GM18520 (cell line): ENCODE measurements around the gene CFAP300.

ENCODE experiments used
- ATAC-seq: cut with Tn5 transposase; IDR thresholded peaks from one replicate; pipeline ENCODE4 v1.9.1; 2021; ENCODE audit not compliant: unreplicated experiment

CFAP300 gene

DNA sequence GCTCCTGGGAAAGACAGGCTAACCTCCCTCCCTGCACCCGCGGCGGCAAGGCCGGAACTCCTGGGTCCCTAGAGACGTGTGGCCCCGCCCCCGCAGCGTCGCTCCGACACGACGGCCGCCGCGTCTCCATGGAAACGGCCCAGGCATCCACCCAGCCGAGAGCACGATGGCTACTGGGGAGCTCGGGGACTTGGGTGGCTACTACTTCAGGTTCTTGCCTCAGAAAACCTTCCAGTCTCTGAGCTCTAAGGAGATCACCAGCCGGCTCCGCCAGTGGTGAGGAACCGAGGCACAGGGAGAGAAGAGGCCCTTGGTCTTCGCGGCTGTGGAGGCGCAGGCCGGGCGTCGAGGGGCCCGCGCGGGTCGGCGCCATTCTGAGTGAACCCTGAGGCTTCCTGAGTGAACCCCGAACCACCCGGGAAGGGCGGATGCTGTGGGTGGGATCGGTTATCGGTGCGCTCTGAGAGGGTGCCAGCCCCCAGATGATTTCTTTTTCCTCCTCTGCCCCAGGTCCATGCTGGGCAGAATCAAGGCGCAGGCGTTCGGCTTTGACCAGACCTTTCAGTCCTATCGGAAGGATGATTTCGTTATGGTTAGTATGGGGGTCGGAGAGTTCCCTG lies at the start of gene CFAP300:
CFAP300 (plus strand) TSS at position 133 of the 620 bp plus-strand sequence; CDS start at position 167, 34 bp downstream.
- ATAC-seq = no peak

DNA sequence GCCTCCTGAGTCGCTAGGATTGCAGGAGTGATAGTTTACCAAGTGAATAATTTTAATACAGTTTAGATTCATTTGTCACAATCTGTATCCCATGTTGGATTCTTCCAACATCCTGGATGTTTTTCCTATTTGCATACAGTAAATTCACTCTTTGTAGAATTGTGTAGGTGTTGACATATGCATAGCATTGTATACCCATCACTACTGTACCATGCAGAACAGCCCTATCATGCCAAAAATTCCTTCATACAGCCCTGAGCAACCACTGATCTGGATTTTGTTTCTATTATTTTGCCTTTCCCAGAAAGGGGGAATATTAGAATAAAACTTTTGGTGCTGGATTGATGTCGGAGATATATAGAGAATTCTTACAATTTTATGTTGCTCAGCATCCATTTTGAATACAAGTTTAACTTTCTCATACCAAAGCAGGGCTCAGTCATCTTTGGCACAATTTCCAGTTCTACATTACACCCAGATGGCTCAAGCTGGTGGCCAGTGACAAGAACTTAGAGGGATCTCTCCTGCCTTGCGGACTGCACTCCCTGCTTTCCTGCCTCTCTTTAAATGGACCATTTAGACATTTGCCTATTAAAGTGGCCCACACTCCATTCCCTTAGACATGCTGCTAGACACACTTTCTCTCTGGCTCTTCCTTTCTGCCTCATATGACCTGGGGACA lies 45.4 kb upstream of the CFAP300 start:
- ATAC-seq = no peak

DNA sequence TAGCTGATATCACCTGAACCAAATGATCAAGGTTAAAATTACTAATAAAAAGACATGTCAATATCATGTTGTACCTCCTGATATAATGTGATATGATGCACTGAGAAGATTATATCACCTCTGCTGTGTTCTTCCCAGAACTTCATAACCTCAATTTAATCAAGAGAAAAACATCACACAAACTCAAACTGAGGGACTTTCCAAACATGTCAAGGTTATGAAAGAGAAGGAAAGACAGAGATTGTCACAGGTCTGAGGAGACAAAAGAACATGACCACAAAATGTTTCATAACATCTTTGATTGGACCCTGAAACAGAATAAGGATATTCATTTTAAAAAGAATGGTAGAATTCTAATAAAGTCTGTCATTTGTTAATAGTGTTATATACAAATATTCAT lies 43.0 kb upstream of the CFAP300 start:
- no peak for ATAC-seq

DNA sequence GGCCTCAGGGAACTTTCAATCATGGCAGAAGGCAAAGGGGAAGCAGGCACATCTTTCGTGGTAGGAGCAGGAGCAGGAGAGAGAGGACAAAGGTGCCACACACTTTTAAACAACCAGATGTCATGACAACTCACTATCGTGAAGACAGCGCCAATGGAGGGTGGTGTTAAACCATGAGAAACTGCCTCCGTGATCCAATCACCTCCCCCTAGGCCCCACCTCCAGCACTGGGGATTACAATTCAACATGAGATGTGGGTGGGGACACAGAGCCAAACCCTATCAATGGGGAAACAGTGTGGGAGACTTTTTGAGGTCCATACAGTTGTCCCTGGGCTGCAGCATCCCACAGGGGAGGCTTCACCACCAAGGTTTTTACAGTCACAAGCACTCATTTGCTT lies 41.9 kb upstream of the CFAP300 start:
- ATAC-seq = no peak

DNA sequence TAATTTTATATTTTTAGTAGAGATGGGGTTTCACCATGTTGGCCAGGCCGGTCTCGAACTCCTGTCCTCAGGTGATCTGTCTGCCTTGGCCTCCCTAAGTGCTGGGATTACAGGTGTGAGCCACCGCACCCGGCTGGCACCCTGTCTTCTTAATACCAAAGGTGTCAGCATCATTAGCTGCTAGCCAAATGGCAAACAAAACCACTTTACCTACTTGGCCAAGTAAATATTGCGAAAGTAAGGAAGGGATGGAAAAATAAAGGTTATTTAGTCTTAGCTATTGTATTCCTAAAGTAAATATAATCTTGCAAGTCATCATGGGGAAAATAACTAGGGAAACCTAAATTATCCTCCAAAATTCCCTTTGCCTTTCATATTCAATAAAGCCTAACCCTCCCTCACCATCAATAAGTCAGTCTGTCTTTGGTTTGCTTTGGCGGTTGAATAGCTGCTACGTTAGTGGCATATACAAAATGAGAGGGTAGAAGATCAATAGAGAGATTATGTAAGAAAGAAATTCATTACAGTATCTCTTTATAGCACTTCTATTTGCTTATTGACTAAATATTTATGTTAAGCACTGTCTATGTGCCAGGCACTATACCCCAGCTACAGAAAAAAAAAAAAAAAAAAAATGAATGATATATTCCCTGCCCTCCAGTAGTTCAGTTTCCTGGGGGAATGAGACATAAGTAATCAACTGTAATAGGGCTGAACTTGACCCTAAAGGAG lies 40.2 kb upstream of the CFAP300 start:
- ATAC-seq = no peak

DNA sequence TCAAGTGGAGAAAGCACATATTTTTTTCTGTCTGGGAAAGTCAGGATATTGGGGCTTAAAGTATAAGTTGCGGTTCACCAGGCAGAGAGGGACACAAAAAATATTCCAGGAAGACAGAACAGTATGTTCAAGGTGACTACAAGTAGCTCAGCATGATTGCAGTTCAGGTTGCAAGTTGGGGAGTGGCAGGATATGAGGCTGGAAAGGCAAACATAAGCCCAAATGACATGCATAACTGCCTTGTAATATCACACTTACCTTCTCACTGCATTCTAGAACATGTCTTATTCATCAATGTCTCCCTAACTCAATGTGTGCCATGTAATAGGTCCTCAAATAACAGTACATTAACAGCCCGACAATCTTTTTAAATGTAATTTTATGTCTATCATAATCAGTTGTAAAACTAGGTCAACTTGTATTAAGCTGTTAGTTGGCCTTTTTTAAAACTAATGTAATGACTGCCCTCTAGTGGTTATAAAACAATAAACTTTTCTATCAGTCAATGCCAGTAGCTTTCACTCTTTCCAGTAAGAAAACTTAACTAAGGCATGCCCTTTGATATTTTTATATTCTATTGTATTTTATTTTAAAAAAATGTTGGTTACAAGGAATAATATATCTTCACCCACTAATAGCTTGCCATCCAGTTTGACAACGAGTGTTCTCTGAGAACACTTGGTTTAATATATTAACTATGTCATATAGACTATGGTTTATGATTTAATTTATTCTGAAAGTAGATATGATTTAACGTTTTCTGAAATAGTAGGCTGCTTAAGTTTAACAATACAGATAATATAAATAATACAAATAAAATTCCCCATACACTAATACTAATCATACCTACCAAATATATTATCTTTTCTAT lies 39.4 kb upstream of the CFAP300 start:
- peak; percentile 64 for ATAC-seq

DNA sequence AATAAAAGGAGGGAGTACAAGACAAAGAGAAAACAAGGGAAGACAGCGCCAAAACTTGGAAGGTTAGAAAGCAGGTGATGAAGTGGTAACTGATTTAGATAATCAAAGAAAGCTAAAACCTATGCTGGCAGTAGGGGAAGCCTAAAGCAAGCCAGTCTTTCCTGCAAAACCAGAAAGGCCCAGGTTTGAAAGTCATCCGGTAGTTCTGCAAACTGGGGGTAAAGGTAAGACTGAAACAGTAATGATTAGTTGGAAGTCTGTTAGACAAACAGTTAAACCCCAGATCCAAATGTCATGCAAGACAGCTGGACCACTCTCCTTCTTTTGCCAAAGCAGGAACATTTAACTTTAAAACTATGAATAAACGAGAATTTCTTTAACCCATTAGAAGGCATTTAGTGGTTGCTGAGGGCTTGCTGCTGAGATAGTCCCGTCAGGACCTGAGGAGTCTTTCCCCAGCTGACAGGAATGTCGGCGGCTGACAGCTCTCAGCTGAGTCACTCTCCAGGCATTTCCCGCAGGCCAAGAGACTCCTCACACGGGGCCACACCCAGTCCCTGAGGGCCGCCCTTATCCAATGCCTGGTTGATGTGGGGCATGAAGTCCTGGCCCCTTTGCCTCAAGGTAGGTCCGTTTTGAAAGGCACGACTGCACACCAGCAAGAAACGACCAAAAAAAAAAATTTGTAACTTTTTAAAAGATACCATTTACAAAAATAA lies 36.3 kb upstream of the CFAP300 start:
- no peak for ATAC-seq

DNA sequence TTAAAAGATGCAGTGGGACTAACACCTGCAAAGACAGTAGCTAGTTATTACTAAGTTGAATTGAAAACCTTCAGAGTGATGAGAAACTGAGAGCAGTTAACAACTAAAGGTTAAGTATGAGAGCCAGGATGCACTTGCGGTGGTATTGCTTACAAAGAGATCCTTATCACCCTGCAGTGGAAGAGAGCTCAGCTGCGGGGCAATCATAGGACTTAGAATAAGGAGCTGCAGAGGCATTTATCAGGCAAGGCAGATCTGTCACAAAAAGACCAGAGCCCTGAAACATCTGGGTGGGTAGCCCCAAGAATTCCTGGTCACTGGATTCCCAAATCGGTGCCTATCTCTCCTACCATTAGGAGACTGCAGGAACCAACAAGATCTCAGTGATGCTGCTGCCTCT lies 34.3 kb upstream of the CFAP300 start:
- ATAC-seq = no peak

DNA sequence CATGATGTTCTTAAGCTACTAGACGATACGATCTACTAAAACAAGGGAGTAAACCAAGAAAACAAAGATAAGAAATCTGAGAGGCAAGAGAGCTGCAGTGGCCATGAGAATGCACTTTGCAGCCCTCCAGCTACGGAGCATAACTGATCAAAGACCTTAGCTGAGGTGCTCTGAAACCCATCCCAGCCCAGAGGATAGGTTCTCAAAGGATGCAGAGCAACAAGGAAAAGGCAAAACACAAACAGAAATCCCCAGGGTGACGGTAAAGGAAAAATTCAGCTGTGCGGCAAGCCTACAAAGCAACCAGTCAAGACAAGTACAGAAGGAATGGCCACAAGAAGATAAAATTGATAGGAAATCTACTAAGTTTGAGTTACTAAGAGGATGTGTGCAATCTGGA lies 32.5 kb upstream of the CFAP300 start:
- no peak for ATAC-seq

DNA sequence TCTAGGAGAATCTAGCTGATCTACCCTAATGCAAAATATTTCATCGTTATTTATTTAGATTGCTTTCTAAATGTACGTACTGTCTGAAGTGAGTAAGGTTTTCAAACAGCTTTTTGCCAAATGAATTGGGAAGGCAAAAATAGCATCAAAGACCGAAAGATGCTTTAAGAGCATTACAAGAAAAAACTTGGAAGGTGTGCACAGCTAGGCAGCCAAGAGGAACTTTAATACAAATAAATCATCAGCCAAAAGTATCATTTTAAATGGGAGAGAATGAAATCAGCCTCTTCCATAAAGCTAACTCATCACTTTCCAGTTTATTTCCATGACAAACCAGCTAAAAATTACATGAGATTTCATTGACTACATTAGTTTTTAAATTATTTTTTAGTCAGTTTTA lies 30.2 kb upstream of the CFAP300 start:
- no peak for ATAC-seq

DNA sequence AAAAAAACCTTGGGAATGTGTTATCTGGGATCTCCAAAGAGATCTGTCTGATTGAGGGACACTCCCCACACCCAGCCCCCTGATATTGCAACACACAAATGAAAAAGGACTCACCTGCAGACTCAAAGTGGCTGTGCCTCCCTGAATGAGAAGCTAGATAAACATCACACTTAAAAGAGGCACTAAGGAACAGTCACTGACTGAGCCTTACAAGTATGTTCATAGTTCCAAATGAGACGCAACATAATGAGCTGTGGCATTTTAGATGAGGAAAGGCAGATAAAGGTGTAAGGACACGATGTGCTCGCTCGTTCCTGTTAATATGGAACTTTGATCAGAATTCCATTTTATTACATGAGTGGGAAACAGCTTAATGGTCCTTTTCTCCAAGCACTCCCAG lies 21.0 kb upstream of the CFAP300 start:
- ATAC-seq = no peak

DNA sequence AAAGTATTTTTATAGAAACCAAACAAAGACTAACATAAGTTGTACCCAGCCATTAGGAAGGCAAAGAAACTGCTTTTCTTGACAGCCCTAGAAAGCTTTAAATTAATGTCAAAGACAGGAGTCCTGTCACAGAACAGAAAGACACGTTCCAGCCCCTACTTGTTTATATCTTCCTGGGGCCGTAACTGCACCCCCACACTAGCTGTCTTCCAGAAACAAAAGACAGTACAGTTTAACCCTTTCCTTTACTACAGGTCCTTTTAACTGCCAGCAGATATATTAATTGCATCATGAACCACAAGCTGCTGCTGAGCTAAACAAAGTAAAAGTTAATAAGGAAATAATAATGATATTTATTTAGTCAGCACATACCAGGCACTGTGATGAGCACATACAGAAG lies 20.3 kb upstream of the CFAP300 start:
- no peak for ATAC-seq

DNA sequence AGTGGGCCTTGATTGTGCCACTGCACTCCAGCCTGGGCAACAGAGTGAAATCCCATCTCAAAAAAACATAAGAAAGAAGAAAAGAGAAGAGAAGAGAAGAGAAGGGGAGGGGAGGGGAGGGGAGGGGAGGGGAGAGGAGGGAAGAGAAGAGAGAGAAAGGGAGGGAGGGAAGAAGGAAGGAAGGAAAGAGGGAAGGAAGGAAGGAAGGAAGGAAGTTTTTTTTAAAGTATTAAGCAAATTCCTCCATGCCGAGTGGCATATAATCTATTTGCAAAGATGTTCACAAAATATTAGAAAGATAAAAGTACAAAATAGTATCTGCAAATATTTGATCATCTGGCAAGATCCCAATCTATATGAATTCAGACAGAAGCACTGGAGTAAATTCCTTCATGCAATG lies 10.5 kb upstream of the CFAP300 start:
- no peak for ATAC-seq

DNA sequence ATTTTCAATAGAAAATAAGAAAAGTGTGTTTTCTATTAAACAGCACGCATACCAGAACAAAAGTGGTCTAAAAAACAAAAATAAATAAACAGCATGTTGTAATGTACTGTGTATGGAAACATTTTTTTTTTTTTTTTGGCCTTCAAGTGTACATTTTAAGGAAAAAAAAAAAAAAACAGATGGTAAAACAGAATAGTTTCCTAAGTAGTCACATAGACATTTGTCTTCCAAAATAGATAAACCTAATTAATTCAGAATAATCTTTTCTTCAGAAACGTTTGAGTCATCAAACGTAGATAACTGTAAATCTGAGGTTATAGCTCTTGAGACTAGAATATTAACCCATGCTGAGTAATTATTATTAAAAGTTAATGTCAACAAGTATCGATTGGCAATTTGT lies 396 bp upstream of the CFAP300 start:
- no peak for ATAC-seq

DNA sequence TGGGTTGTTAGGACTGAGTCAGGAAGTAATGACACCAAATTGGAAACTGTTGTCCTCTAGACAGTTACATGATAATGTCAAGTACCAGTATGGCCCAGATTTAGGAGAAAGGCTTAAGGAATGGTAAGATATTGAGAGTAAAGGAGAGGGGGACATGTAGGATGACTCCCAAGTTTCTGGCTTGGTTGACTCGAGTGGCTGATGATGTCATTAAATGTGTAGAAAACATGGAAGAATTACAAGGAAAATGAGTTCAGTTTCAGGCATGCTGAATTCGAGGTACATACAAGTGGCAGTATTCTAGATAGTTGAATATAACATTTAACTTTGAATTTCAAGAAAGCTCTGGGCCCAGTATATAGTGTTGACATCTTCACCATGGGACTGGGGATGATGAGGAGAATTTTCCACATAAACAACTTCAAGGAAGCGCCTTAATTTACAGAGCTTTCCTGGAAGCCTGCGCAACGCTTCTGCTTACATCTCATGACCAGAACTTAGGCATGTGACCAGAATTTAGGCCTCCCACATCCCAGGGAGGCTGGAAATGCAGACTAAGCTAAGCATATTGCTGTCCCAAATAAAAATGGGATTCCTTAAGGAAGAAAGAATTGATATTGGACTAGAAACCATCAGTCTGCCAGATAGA lies 3.8 kb downstream of the CFAP300 start:
- ATAC-seq = no peak

DNA sequence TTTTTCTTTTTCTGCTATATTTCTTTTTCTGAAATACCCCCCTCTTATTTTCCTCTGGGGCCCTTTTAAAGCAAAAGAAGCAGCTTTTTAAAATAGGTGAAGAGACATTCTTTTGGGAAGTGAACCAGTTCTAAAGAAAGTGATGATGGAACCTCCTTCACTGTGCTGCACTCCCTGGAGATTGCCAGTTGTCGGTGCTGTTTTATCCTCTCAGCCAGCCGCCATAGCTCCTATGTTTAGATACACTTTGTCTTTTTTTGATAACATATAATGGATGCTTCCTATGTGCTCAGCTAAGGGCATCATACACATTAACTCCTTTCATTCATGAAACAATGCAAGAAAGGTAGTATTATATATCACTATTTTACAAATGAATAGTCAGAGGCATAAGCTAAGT lies 14.0 kb downstream of the CFAP300 start:
- ATAC-seq = no peak

DNA sequence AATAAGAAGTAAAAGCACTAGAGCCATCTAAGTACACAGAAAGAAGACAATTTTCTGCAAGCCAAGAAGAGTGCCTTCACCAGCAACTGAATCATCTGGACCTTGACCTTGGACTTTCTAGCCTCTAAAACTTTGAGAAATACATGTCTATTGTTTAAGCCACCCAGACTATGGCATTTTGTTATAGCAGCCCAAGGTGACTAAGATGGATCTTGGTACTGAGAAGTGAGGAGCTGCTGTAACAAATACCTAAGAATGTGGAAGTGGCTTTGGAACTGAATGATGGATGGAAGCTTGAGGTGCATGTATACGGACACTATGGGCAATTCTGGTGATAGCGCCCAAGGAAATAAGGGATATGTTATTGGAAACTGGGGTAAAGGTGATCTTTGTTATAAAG lies 14.9 kb downstream of the CFAP300 start:
- no peak for ATAC-seq

DNA sequence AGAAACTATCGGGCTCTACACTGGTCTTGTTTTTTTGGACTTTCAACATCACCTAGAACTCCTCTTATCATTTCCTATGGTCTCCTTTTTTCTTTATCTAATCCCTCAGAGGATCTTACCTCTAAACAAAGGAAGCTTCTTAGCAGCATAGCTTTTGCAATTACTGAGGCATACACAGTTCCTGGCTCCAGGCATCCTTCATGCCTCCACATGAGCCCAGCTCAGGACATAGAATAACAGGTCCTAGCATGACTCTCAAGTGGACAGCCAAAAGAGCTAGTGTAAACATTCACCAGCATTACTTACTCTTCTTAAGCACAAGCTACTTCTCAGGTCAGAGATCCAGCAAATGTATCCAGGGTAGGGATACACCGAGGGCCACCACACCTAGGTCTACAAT lies 17.1 kb downstream of the CFAP300 start:
- no peak for ATAC-seq

DNA sequence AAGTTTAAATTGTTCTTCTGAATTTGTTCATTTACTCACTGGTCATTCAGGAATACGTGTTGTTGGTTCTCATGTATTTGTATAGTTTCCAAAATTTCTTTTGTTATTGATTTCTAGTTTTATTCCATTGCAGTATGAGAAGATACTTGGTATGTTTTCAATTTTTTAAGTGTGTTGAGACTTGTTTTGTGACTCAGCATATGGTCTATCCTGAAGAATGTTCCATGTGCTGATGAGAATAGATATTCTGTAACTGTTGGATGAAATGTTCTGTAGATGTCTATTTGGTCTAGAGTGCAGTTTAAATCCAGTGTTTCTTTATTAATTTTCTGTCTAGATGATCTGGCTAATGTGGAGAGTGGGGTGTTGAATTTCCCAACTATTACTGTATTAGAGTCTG lies 23.5 kb downstream of the CFAP300 start:
- no peak for ATAC-seq
